ENCODE results near the gene CYS1.
A peak's percentile ranks its signal among the peaks of the same experiment; 100 is the strongest.
"Not testable (repeated sequence)": the region's sequence is repeated elsewhere in the genome, so short reads cannot be mapped to it uniquely, and the experiment has no call there.

Gene CYS1

GRCh38 chr2:10097352-10098148, 17.3 kb upstream of the CYS1 start:
- Histone ChIP-seq H3K4me1 (peaks cover 7% of the 10 kb centered on the region; the same call in 1 of the 2 replicates), H3K36me3 (no peaks in the 10 kb centered on the region), H3K4me3 (ENCODE audit: low read depth, low read length) (no peak overlapping the region), H3K27me3 (no peaks in the 10 kb centered on the region), H3K9me3 (no peaks in the 10 kb centered on the region)
- TF ChIP-seq CTCF (IDR thresholded peaks at IDR 0.05; ENCODE audit: low read depth, low read length): peak; percentile 91
- DNase-seq: peak; percentile 79

GRCh38 chr2:10096641-10097040, 16.4 kb upstream of the CYS1 start:
- DNase-seq: no peak
- Histone ChIP-seq H3K4me1 (peaks cover 7% of the 10 kb centered on the region; the same call in 1 of the 2 replicates), H3K27me3 (no peaks in the 10 kb centered on the region), H3K36me3 (no peaks in the 10 kb centered on the region), H3K9me3 (no peaks in the 10 kb centered on the region), H3K4me3 (ENCODE audit: low read depth, low read length) (no peak overlapping the region)
- TF ChIP-seq CTCF (IDR thresholded peaks at IDR 0.05; ENCODE audit: low read depth, low read length): no peak

- Histone ChIP-seq H3K4me3 (ENCODE audit: low read depth, low read length) (no peak overlapping the region), H3K9me3 (no peaks in the 10 kb centered on the region), H3K36me3 (no peaks in the 10 kb centered on the region), H3K4me1 (peaks cover 7% of the 10 kb centered on the region; the same call in 1 of the 2 replicates), H3K27me3 (no peaks in the 10 kb centered on the region)
- TF ChIP-seq CTCF (IDR thresholded peaks at IDR 0.05; ENCODE audit: low read depth, low read length): no peak
- no peak for DNase-seq
Measured at GRCh38 chr2:10095175-10095574, 15.0 kb upstream of the CYS1 start.

GRCh38 chr2:10094271-10094814, 14.1 kb upstream of the CYS1 start:
- peak; percentile 69 for DNase-seq

GRCh38 chr2:10091889-10092244, 11.7 kb upstream of the CYS1 start:
- not testable (repeated sequence) for DNase-seq; H3K4me3 ChIP-seq (ENCODE audit: low read depth, low read length)

More at GRCh38 chr2:10094271-10094814, 14.1 kb upstream of the CYS1 start:
- H3K4me1 ChIP-seq: peaks cover 7% of the 10 kb centered on the region; the same call in 1 of the 2 replicates
- H3K36me3 ChIP-seq: no peaks in the 10 kb centered on the region
- no peak for TF ChIP-seq CTCF (IDR thresholded peaks at IDR 0.05; ENCODE audit: low read depth, low read length)
- no peak overlapping the region for H3K4me3 ChIP-seq (ENCODE audit: low read depth, low read length)
- H3K27me3 ChIP-seq: no peaks in the 10 kb centered on the region
- no peaks in the 10 kb centered on the region for H3K9me3 ChIP-seq

GRCh38 chr2:10091182-10091888, 11.1 kb upstream of the CYS1 start:
- Histone ChIP-seq H3K36me3 (no peaks in the 10 kb centered on the region), H3K9me3 (no peaks in the 10 kb centered on the region), H3K4me3 (ENCODE audit: low read depth, low read length) (no peak overlapping the region), H3K27me3 (peaks cover 4% of the 10 kb centered on the region; the same call in 1 of the 2 replicates), H3K4me1 (peaks cover 7% of the 10 kb centered on the region; the same call in 1 of the 2 replicates)
- no peak for DNase-seq
- no peak for TF ChIP-seq CTCF (IDR thresholded peaks at IDR 0.05; ENCODE audit: low read depth, low read length)

More at GRCh38 chr2:10091889-10092244, 11.7 kb upstream of the CYS1 start:
- H3K36me3 ChIP-seq, H3K4me1 ChIP-seq, H3K9me3 ChIP-seq, H3K27me3 ChIP-seq: not testable (repeated sequence)

All from BE2C (cell line).